Trophoblast cell (in vitro differentiated cells and primary cell): ENCODE results near the gene RAB9B. TPM values are rescaled to one million over a fixed set of nuclear protein-coding genes. Genes with fewer than 3 reads are reported as not detected.

Source experiments
- DNase-seq, 2 donors: peaks; one replicate each; pipeline ENCODE4 v3.0.0-alpha.2; 2016
- H2AFZ ChIP-seq: 2 replicates; pipeline ENCODE4 v1.6.1; 2013; ENCODE audit warnings: low read length, moderate library complexity, mild to moderate bottlenecking; ENCODE audit not compliant: insufficient read depth, poor library complexity
- H2AK5ac ChIP-seq: 2 replicates; pipeline ENCODE4 v1.6.1; 2013; ENCODE audit warnings: mild to moderate bottlenecking, low read length
- H2BK120ac ChIP-seq: 2 replicates; pipeline ENCODE4 v1.6.1; 2013; ENCODE audit warnings: low read length, mild to moderate bottlenecking, moderate library complexity; ENCODE audit not compliant: insufficient read depth, poor library complexity
- H2BK12ac ChIP-seq: 2 replicates; pipeline ENCODE4 v1.6.1; 2013; ENCODE audit warnings: mild to moderate bottlenecking, low read length, moderate library complexity
- H2BK5ac ChIP-seq: 2 replicates; pipeline ENCODE4 v1.6.1; 2013; ENCODE audit warnings: low read length, low read depth, moderate library complexity, mild to moderate bottlenecking; ENCODE audit not compliant: poor library complexity
- H3K14ac ChIP-seq: 2 replicates; pipeline ENCODE4 v1.6.1; 2013; ENCODE audit warnings: mild to moderate bottlenecking, low read length
- H3K18ac ChIP-seq: 2 replicates; pipeline ENCODE4 v1.6.1; 2013; ENCODE audit warnings: mild to moderate bottlenecking, low read length
- H3K23ac ChIP-seq: 2 replicates; pipeline ENCODE4 v1.6.1; 2013; ENCODE audit warnings: low read length
- H3K27ac ChIP-seq: 2 replicates; pipeline ENCODE4 v1.5.1; 2013; ENCODE audit warnings: low read depth, mild to moderate bottlenecking, inconsistent platforms, low read length, moderate library complexity
- H3K27me3 ChIP-seq: 2 replicates; pipeline ENCODE4 v1.6.1; 2013; ENCODE audit warnings: inconsistent platforms, mild to moderate bottlenecking, low read length, moderate library complexity; ENCODE audit not compliant: insufficient read depth
- H3K36me3 ChIP-seq, 2 experiments: 1 replicate in 1 of 2; 2 replicates in 1 of 2; pipeline ENCODE4 v1.6.1; 2013; ENCODE audit warnings: low read length in 2 of 2, mild to moderate bottlenecking in 2 of 2, moderate library complexity in 1 of 2; ENCODE audit not compliant: insufficient read depth in 2 of 2, control insufficient read depth in 1 of 2
- H3K4ac ChIP-seq: 2 replicates; pipeline ENCODE4 v1.6.1; 2013; ENCODE audit warnings: low read depth, mild to moderate bottlenecking, low read length, moderate library complexity
- H3K4me1 ChIP-seq, 2 experiments: 1 replicate in 1 of 2; 2 replicates in 1 of 2; pipeline ENCODE4 v1.6.1; 2013; ENCODE audit warnings: low read length in 2 of 2, mild to moderate bottlenecking in 2 of 2, moderate library complexity in 1 of 2; ENCODE audit not compliant: insufficient read depth in 2 of 2, control insufficient read depth in 1 of 2
- H3K4me2 ChIP-seq: 2 replicates; pipeline ENCODE4 v1.6.1; 2013; ENCODE audit warnings: inconsistent platforms, mild to moderate bottlenecking, low read length, moderate library complexity
- H3K4me3 ChIP-seq: 2 replicates; pipeline ENCODE4 v1.5.1; 2013; ENCODE audit warnings: mild to moderate bottlenecking, low read depth, low read length, inconsistent platforms
- H3K79me1 ChIP-seq: one replicate; pipeline ENCODE4 v1.6.1; 2013; ENCODE audit warnings: low read length
- H3K79me2 ChIP-seq: 2 replicates; pipeline ENCODE4 v1.6.1; 2013; ENCODE audit warnings: low read length, mild to moderate bottlenecking; ENCODE audit not compliant: control insufficient read depth, insufficient read depth, poor library complexity
- H3K9ac ChIP-seq: 2 replicates; pipeline ENCODE4 v1.6.1; 2013; ENCODE audit warnings: mild to moderate bottlenecking, low read length
- H3K9me3 ChIP-seq: 2 replicates; pipeline ENCODE4 v1.6.1; 2013; ENCODE audit warnings: low read depth, mild to moderate bottlenecking, control low read depth, inconsistent platforms, low read length; ENCODE audit not compliant: insufficient read depth
- H4K12ac ChIP-seq: 2 replicates; pipeline ENCODE4 v1.6.1; 2013; ENCODE audit warnings: low read depth, mild to moderate bottlenecking, low read length, moderate library complexity
- H4K8ac ChIP-seq: 2 replicates; pipeline ENCODE4 v1.6.1; 2013; ENCODE audit warnings: low read depth, mild to moderate bottlenecking, low read length, moderate library complexity
- H4K91ac ChIP-seq: one replicate; pipeline ENCODE4 v1.6.1; 2013; ENCODE audit warnings: low read depth, mild to moderate bottlenecking, low read length, moderate library complexity
- WGBS: extraction: QIAGEN DNeasy Blood & Tissue Kit; methylation state at CpG from one replicate; pipeline ENCODE4 v1.1.7; 2013; ENCODE audit warnings: missing lambda C conversion rate; ENCODE audit not compliant: insufficient read length, insufficient coverage; ENCODE audit errors: extremely low coverage; 5-methylcytosine and 5-hydroxymethylcytosine counted together
- polyA plus RNA-seq: library from polyadenylated mRNA; stranded (reverse); fragments of 200-250 nt; gene quantifications from 2 replicates; pipeline ENCODE4 v1.2.3, GENCODE V29; 2013

The RAB9B gene
- 0.38 and 0.42 TPM in 2 replicates for polyA plus RNA-seq

- Histone ChIP-seq H3K18ac (no peak within 1 kb of the TSS), H2AK5ac (no peak within 1 kb of the TSS), H3K4me1 (peaks cover 0 to 5% of the 10 kb centered on the region in 2 experiments), H4K8ac (no peak within 1 kb of the TSS), H3K4ac (no peak within 1 kb of the TSS), H3K36me3 (no peaks in the 10 kb centered on the region), H4K91ac (no peak within 1 kb of the TSS), H3K27ac (no peak within 1 kb of the TSS), H4K12ac (no peak within 1 kb of the TSS), H2BK12ac (no peak within 1 kb of the TSS), H3K9me3 (no peaks in the 10 kb centered on the region), H2BK120ac (no peak within 1 kb of the TSS), H3K14ac (no peak within 1 kb of the TSS), H2BK5ac (no peak within 1 kb of the TSS), H2AFZ (peak within 1 kb of the TSS; percentile 89), H3K4me3 (peak within 1 kb of the TSS; percentile 71), H3K4me2 (peak within 1 kb of the TSS; percentile 76), H3K79me1 (no peaks in the 10 kb centered on the region), H3K23ac (no peak within 1 kb of the TSS), H3K79me2 (no peaks in the 10 kb centered on the region), H3K9ac (no peak within 1 kb of the TSS), H3K27me3 (no peaks in the 10 kb centered on the region)
- no CpG with 5 or more reads among the region's 54 CpGs for WGBS
- peak in 1 of 2 donors; percentile 21 for DNase-seq
Measured at GRCh38 chrX:103831803-103832544, at the start of gene RAB9B. RAB9B (minus strand) TSS chrX:103832257; CDS start chrX:103825784, 6,473 bp downstream.

DNA sequence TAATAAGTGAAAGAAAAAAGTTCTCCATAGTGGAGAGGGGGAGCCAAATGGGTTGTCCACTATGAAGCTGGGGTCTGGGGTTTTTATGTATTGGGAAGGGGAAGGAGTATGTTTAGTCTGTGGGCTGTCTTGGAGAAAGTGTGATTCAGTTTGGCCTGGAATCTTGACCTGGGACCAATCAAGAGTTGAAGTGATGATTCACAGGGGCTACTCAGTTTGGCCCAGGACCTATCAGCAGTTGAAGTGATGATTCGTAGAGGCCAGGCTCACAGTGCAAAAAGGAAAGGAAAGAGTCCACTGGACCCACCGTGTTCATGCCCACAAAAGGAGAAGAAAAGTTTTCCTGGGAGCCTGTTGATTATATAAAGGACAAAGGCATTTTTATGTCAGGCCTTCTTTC is 47.3 kb upstream of the RAB9B start:
- Histone ChIP-seq H2BK120ac (no peak overlapping the region), H2BK5ac (no peak overlapping the region), H3K27ac (no peak overlapping the region), H2BK12ac (no peak overlapping the region), H2AFZ (no peak overlapping the region), H3K27me3 (no peaks in the 10 kb centered on the region), H3K9ac (no peak overlapping the region), H3K36me3 (no peaks in the 10 kb centered on the region), H4K91ac (no peak overlapping the region), H4K8ac (no peak overlapping the region), H3K18ac (no peak overlapping the region), H3K23ac (no peak overlapping the region), H3K9me3 (no peaks in the 10 kb centered on the region), H2AK5ac (no peak overlapping the region), H3K4me1 (no peaks in the 10 kb centered on the region), H4K12ac (no peak overlapping the region), H3K4me2 (no peak overlapping the region), H3K4me3 (no peak overlapping the region), H3K79me2 (no peaks in the 10 kb centered on the region), H3K79me1 (no peaks in the 10 kb centered on the region), H3K4ac (no peak overlapping the region), H3K14ac (no peak overlapping the region)
- peak; percentile 4 to 22 for DNase-seq
- WGBS, result no CpG with 5 or more reads among the region's 2 CpGs

DNA sequence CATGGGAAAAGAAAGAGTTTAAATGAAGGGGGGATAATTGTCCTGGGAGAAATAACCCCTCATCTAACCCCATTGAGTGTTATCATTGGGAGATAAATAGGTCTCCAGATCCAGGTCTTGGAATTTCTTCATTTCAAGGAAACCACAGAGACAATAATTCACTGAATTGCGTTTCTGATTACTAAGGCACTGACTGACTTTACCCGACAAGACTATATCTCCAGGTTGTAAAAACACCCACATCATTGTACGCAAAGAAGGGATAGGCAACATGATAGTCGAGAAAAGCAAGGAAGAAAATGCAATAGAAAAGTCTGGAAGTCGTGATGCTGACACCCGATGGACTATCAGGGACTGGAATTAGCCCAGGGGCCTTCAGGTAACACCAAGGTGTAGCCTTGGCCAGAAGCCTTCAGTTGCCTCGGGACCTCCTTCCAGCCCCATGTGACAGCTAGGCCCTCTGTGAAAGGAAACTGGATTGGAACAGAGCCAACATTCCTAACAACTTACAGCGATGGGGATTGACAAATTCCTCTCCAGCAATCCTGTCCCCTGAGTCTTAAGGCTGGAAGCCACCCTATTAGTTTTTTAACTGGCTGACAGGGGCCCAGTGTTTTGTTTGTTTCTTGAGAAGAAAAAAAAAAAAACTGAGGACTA is 46.5 kb upstream of the RAB9B start:
- H3K27me3 ChIP-seq, result no peaks in the 10 kb centered on the region
- H4K8ac ChIP-seq, result no peak overlapping the region

DNA sequence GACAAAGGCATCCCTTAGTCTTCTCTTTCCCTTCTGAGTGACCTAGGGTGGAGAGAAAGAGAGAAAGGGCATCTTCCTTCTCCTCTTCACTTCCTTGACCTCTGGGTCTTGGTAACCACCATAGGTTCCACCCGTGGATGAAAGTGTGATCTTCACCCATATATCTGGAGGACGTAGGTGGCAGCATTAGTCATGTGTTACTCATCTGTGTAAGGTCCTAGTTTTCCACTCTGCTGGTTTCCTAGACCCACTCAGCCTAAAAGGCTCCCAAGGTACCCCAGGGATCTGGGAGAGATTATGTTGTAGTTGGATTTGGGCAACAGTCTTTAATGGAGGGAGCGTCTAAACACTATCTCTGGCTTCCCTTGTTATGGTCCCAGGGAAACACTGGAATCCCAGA is 45.5 kb upstream of the RAB9B start:
- Histone ChIP-seq H3K23ac (no peak overlapping the region), H2BK120ac (no peak overlapping the region)

More for the DNA sequence above, 46.5 kb upstream of the RAB9B start:
- no peak overlapping the region for H4K12ac ChIP-seq
- H3K36me3 ChIP-seq, result no peaks in the 10 kb centered on the region
- peak; percentile 89 to 95 for DNase-seq
- H3K79me2 ChIP-seq, result no peaks in the 10 kb centered on the region
- no peak overlapping the region for H3K9ac ChIP-seq
- no peak overlapping the region for H4K91ac ChIP-seq
- no peak overlapping the region for H2BK12ac ChIP-seq
- H2AFZ ChIP-seq, result no peak overlapping the region
- H3K23ac ChIP-seq, result no peak overlapping the region
- H3K4ac ChIP-seq, result no peak overlapping the region
- no peak overlapping the region for H3K18ac ChIP-seq
- H2AK5ac ChIP-seq, result no peak overlapping the region
- H2BK120ac ChIP-seq, result no peak overlapping the region
- no peaks in the 10 kb centered on the region for H3K79me1 ChIP-seq
- no peak overlapping the region for H3K4me3 ChIP-seq
- no peak overlapping the region for H3K27ac ChIP-seq
- H2BK5ac ChIP-seq, result no peak overlapping the region
- H3K4me2 ChIP-seq, result no peak overlapping the region
- no CpG with 5 or more reads among the region's 8 CpGs for WGBS
- no peaks in the 10 kb centered on the region for H3K4me1 ChIP-seq
- H3K14ac ChIP-seq, result no peak overlapping the region
- no peaks in the 10 kb centered on the region for H3K9me3 ChIP-seq

More for the DNA sequence above, 45.5 kb upstream of the RAB9B start:
- Histone ChIP-seq H3K36me3 (no peaks in the 10 kb centered on the region), H4K12ac (no peak overlapping the region), H4K8ac (no peak overlapping the region), H3K14ac (no peak overlapping the region), H3K27ac (no peak overlapping the region), H3K4me2 (no peak overlapping the region), H3K18ac (no peak overlapping the region), H3K4ac (no peak overlapping the region), H3K79me2 (no peaks in the 10 kb centered on the region), H4K91ac (no peak overlapping the region), H2AFZ (no peak overlapping the region), H2BK12ac (no peak overlapping the region), H3K27me3 (no peaks in the 10 kb centered on the region), H3K4me1 (no peaks in the 10 kb centered on the region), H3K9ac (no peak overlapping the region), H3K79me1 (no peaks in the 10 kb centered on the region), H3K4me3 (no peak overlapping the region), H2AK5ac (no peak overlapping the region), H3K9me3 (no peaks in the 10 kb centered on the region), H2BK5ac (no peak overlapping the region)
- WGBS, result no CpG with 5 or more reads among the region's 3 CpGs
- DNase-seq, result no peak
